AG04449 (cell line): ENCODE results near the gene ZNF556.
"Not testable (repeated sequence)": the region's sequence is repeated elsewhere in the genome, so short reads cannot be mapped to it uniquely, and the experiment has no call there.

Experiments used
- CTCF ChIA-PET: fragments of 350-600 bp; formaldehyde crosslinking; extraction: SDS; loops from one replicate; lab custom pipeline; 2021; ENCODE audit warnings: antibody characterized with exemption; lab: Yijun Ruan, JAX
- POLR2A ChIA-PET: fragments of 400-600, 350-600 bp; formaldehyde crosslinking; extraction: SDS; loops from one replicate; lab custom pipeline; 2020; ENCODE audit warnings: antibody characterized with exemption, inconsistent platforms; lab: Yijun Ruan, JAX
- DNase-seq: peaks from one replicate; pipeline ENCODE4 v3.0.0-alpha.2; 2010; ENCODE audit warnings: low read depth, low spot score
- H3K4me3 ChIP-seq: 2 replicates; pipeline ENCODE4 v1.5.1; 2011; ENCODE audit warnings: low read depth, mild to moderate bottlenecking, control low read depth, low read length
- TF ChIP-seq, protein P1 (sequence below): IDR thresholded peaks from one replicate; pipeline ENCODE4 v1.5.1; 2011; ENCODE audit warnings: mild to moderate bottlenecking, moderate library complexity, low read length, control low read depth, inconsistent platforms; ENCODE audit not compliant: insufficient read depth; ENCODE audit errors: missing control alignments

ZNF556 gene

GRCh38 chr19:2858864-2859263 is 8.3 kb upstream of the ZNF556 start:
- ChIA-PET POLR2A (no interaction called here), CTCF (interaction anchor here (0.6 to 1.9 kb wide), 5 partner anchors 8 to 211 kb away, joined by 3 to 7 read pairs (median 3); partner anchors contain the start of genes ZNF554 and ZNF556)
- TF ChIP-seq, protein P1, sequence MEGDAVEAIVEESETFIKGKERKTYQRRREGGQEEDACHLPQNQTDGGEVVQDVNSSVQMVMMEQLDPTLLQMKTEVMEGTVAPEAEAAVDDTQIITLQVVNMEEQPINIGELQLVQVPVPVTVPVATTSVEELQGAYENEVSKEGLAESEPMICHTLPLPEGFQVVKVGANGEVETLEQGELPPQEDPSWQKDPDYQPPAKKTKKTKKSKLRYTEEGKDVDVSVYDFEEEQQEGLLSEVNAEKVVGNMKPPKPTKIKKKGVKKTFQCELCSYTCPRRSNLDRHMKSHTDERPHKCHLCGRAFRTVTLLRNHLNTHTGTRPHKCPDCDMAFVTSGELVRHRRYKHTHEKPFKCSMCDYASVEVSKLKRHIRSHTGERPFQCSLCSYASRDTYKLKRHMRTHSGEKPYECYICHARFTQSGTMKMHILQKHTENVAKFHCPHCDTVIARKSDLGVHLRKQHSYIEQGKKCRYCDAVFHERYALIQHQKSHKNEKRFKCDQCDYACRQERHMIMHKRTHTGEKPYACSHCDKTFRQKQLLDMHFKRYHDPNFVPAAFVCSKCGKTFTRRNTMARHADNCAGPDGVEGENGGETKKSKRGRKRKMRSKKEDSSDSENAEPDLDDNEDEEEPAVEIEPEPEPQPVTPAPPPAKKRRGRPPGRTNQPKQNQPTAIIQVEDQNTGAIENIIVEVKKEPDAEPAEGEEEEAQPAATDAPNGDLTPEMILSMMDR = no peak
- H3K4me3 ChIP-seq = no peak overlapping the region
- DNase-seq = no peak

GRCh38 chr19:2863816-2864215 is 3.3 kb upstream of the ZNF556 start:
- CTCF ChIA-PET = interaction anchor here (0.7 to 4.5 kb wide), 2 partner anchors 11 to 24 kb away, joined by 3 to 21 read pairs; no protein-coding TSS in a partner anchor
- POLR2A ChIA-PET = no interaction called here
- no peak for DNase-seq
- TF ChIP-seq, protein P1 = no peak
- no peak overlapping the region for H3K4me3 ChIP-seq

DNA sequence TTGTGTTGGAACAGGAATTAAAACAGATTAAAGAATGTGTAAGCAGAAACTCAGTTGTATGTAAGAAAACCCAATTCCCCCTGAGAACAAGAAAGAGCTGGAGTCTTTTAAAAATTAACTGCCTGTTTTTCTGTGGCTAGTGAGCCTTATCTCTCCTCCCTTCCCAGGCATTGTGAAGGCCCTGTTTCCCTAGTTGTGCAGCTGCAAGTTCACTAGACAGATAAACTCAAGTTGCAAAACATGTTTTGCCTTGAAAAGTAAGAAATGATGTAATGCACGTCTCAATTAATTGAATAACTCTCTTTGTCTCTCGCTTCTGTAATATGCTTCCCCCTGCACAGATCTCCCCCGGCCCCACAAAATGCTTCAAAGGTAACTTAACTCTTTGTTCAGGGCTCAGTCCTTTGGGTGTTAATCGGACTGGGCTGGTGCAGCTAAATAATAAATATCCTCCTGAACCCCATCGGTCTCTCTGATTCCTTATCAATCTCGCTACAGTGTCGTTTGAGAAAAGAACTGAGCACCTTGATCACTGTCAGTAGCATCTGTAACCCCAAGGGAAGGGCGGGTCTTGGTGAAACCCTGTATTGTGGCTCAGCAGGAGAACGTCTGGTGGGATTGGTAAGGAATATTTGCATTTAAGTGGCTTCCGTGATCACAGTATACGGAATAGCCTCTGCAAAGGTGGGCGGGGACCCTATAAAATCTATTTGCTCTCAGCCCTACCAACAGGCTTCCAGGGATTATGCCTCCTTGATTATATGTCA is 1.6 kb upstream of the ZNF556 start:
- H3K4me3 ChIP-seq = no peak overlapping the region
- TF ChIP-seq, protein P1 = no peak
- CTCF ChIA-PET = interaction anchor here (0.9 to 4.5 kb wide), 2 partner anchors 22 to 217 kb away, joined by 3 to 21 read pairs; no protein-coding TSS in a partner anchor
- DNase-seq = no peak
- POLR2A ChIA-PET = no interaction called here

DNA sequence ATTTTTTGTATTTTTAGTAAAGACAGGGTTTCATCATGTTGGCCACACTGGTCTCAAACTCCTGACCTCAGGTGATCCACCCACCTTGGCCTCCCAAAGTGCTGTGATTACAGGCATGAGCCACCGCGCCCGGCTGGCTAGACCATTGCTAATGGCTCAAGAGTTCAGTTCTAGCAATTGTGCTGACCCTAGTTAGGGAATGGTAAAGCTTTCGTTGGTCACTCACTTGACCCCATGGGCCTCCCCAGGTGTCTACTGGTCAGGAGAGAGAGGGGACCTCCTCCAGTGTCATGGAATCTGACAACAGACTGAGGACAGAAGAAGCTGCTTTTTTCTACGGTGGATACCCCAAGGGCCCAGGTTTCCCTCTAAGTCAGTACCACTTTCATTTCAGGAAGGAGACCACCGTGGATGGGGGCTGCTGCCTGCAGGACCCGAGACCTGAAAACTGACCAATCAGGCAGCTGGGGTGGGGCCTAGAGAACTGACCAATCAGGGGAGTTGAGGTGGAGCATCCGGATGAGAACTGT is 575 bp upstream of the ZNF556 start:
- POLR2A ChIA-PET = no interaction called here
- CTCF ChIA-PET = interaction anchor here (1.0 to 4.5 kb wide), 3 partner anchors 8 to 21 kb away, joined by 3 to 21 read pairs (median 8); no protein-coding TSS in a partner anchor
- no peak for DNase-seq
- no peak overlapping the region for H3K4me3 ChIP-seq
- TF ChIP-seq, protein P1 = no peak

DNA sequence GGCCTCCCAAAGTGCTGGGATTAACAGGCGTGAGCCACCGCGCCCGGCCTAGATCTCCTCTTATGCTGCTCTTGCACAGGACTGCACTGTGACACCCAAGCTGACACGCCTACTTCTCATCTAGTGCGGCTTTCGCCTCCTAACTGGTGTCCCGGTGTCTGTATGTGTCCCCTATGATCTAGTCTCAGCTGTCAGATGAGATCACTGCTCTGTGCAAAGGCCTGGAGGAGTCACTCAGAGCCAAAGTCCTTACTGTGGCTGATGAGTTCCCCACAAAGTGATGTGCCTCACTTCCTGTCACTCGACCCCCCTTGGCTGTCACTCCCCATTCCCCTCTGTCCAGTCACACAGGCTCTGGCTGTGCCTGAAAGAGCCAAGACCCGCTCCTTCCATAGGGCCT is 2.5 kb downstream of the ZNF556 start:
- TF ChIP-seq, protein P1 = no peak
- DNase-seq = no peak
- ChIA-PET CTCF (interaction anchor here (0.8 to 1.1 kb wide), 4 partner anchors 10 to 221 kb away, joined by 3 to 4 read pairs (median 4); partner anchors contain the start of gene ZNF555), POLR2A (no interaction called here)
- no peak overlapping the region for H3K4me3 ChIP-seq

DNA sequence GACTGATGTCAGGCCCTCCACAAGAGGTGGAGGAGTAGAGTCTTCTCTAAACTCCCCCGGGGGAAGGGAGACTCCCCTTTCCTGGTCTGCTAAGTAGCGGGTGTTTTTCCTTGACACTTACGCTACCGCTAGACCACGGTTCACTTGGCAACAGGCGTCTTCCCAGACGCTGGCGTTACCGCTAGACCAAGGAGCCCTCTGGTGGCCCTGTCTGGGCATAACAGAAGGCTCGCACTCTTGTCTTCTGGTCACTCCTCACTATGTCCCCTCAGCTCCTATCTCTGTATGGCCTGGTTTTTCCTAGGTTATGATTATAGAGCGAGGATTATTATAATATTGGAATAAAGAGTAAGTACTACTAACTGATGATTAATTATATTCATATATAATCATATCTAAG is 5.0 kb downstream of the ZNF556 start:
- DNase-seq, POLR2A ChIA-PET, H3K4me3 ChIP-seq: not testable (repeated sequence)
- CTCF ChIA-PET = interaction anchor here (2.7 to 3.4 kb wide), 2 partner anchors 15 to 224 kb away, joined by 12 to 19 read pairs; no protein-coding TSS in a partner anchor
